ENCODE data around the gene SYT1. TPM values are rescaled to one million over a fixed set of nuclear protein-coding genes. Genes with fewer than 3 reads are reported as not detected.

SYT1 gene
- total RNA-seq, 1 experiment from 2014 or later: 15.8 TPM

- Histone ChIP-seq H3K27me3 (ENCODE audit: insufficient read depth, low read length) (no peaks in the 10 kb centered on the region), H4K8ac (replicated peaks; ENCODE audit: insufficient read length, low read depth, low read length) (no peak overlapping the region), H3K14ac (ENCODE audit: insufficient read depth, low read length) (no peak overlapping the region), H2BK5ac (ENCODE audit: insufficient read length, low read length) (no peak overlapping the region), H3K9ac (ENCODE audit: extremely low read depth, insufficient read length, low read length) (no peak overlapping the region), H4K91ac (ENCODE audit: insufficient read length, low read depth, low read length) (no peak overlapping the region), H3K23ac (ENCODE audit: insufficient read length, low read depth, low read length) (no peak overlapping the region), H3K9me3 (ENCODE audit: control insufficient read depth, low read depth, low read length) (no peaks in the 10 kb centered on the region), H3K27ac (ENCODE audit: insufficient read length, low read depth, low read length) (no peak overlapping the region), H2BK120ac (ENCODE audit: low read depth, low read length, poor library complexity, severe bottlenecking) (no peak overlapping the region), H2AFZ (ENCODE audit: low read length) (no peak overlapping the region), H3K79me1 (ENCODE audit: insufficient read depth, low read depth, low read length, poor library complexity, severe bottlenecking) (no peaks in the 10 kb centered on the region), H4K5ac (ENCODE audit: insufficient read length, low read depth, low read length) (no peak overlapping the region), H3K23me2 (ENCODE audit: insufficient read length, low read depth, low read length, poor library complexity, severe bottlenecking) (no peaks in the 10 kb centered on the region), H4K20me1 (ENCODE audit: control insufficient read depth, insufficient read depth, insufficient read length) (no peaks in the 10 kb centered on the region), H2BK15ac (ENCODE audit: low read depth, low read length) (no peak overlapping the region), H3T11ph (ENCODE audit: low read length) (no peak overlapping the region), H2BK20ac (ENCODE audit: low read depth, low read length, poor library complexity, severe bottlenecking) (no peak overlapping the region), H2BK12ac (ENCODE audit: insufficient read length, low read depth, low read length) (no peak overlapping the region), H2AK5ac (ENCODE audit: insufficient read length, low read length) (no peak overlapping the region), H3K4me1 (ENCODE audit: insufficient read depth, low read length) (peaks cover 2% of the 10 kb centered on the region; the same call in 1 of the 2 replicates), H3K56ac (ENCODE audit: insufficient read length, low read depth, low read length) (no peak overlapping the region), H3K4ac (ENCODE audit: low read depth, low read length) (no peak overlapping the region), H3K79me2 (ENCODE audit: insufficient read depth, low read length) (no peaks in the 10 kb centered on the region), H3K18ac (ENCODE audit: insufficient read length, low read depth, low read length) (no peak overlapping the region), H3K4me2 (ENCODE audit: insufficient read depth, insufficient read length, low read length) (no peak overlapping the region)
- no CpG with 5 or more reads among the region's 2 CpGs for WGBS (ENCODE audit: extremely low coverage, insufficient read length, low lambda C conversion rate)
- Mint-ChIP-seq H3K27ac (no peak overlapping the region; a peak in 1 of 7 replicates), H3K9me3 (no peaks in the 10 kb centered on the region), H3K27me3 (ENCODE audit: low read depth) (no peaks in the 10 kb centered on the region), H3K36me3 (ENCODE audit: insufficient read depth in 1 of 3, low read depth in 3 of 3) (peaks cover 0 to 5% (median 0%) of the 10 kb centered on the region in 3 experiments; a peak in 1 of 7 replicates), H3K4me1 (peaks cover 26% of the 10 kb centered on the region in 2 experiments), H3K4me3 (no peak overlapping the region)
- no peak for DNase-seq
- no peak for TF ChIP-seq CTCF (conservative IDR thresholded peaks at IDR 0.05)
Observed at GRCh38 chr12:79326222-79326621, 461.6 kb downstream of the SYT1 start.

Measured in H9 (cell line).